D721Med (cell line): ENCODE data around the gene NIPAL1.
"Not testable (repeated sequence)": the region's sequence is repeated elsewhere in the genome, so short reads cannot be mapped to it uniquely, and the experiment has no call there.

Source experiments
- DNase-seq: peaks from one replicate; pipeline ENCODE4 v3.0.0; 2011; ENCODE audit warnings: low spot score; ENCODE audit not compliant: insufficient read length
- FAIRE-seq: peaks from 2 replicates; lab custom pipeline; 2011; peaks lifted over from hg19 to GRCh38; lab: Jason Lieb, UNC
- TF ChIP-seq, protein P1 (sequence below): IDR thresholded peaks from 2 replicates; pipeline ENCODE4 v1.5.1; 2012; ENCODE audit warnings: mild to moderate bottlenecking, control low read depth; ENCODE audit not compliant: insufficient read depth; ENCODE audit errors: missing control alignments

NIPAL1 gene

DNA sequence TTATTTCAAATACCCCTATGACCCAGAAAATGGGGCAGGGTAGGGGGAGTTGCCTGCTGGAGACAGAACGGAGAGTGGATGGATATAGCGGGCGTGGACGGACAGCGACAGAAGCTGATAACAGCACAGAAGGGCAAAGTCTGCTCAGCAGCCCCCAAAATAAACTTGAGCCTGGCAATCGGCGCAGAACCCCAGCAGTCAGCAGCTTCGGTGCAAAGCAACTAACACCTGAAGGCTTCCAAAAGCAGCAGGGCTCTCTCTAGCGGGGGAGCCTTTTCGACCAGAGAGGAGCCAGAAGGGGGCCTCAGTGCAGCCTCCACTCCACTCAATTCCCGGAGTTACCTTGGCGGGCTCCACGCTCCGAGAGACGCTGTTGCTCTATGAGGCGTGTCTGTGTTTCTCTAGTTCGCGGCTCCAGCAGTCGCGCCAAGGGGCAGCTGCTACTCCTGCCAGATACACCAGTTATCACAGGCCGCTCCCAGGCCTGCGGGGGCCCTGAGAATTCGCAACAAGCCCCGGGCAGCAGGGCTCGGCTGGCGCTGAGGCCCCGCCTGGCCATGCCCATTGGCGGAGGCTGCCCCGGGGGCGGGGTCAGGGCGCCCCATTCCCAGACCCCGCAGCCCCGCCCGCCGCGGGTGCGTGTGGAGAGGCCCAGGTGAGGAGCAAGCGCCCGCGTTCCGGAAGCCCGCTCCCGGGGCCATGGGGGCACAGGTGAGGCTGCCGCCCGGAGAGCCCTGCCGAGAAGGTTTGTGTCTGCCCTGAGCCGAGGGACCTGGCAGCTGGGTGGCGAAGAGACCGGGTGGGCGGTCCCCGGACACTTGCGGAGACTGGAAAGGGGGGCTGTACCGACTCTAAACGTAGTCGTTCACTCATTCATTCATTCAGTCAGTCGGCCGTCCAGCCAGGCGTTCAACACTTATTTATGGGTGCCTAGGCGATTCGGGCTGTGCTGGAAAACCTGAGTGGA lies at the start of gene NIPAL1, which contains the start of gene CNGA1:
NIPAL1 (plus strand) TSS at position 632 of the 967 bp plus-strand sequence; CDS start at position 700, 68 bp downstream.
CNGA1 (minus strand) TSS at position 541 of the 967 bp plus-strand sequence. CDS start 63,992 bp downstream, outside the sequence.
- FAIRE-seq (no peak), DNase-seq (peak; percentile 49)
- TF ChIP-seq, protein P1, sequence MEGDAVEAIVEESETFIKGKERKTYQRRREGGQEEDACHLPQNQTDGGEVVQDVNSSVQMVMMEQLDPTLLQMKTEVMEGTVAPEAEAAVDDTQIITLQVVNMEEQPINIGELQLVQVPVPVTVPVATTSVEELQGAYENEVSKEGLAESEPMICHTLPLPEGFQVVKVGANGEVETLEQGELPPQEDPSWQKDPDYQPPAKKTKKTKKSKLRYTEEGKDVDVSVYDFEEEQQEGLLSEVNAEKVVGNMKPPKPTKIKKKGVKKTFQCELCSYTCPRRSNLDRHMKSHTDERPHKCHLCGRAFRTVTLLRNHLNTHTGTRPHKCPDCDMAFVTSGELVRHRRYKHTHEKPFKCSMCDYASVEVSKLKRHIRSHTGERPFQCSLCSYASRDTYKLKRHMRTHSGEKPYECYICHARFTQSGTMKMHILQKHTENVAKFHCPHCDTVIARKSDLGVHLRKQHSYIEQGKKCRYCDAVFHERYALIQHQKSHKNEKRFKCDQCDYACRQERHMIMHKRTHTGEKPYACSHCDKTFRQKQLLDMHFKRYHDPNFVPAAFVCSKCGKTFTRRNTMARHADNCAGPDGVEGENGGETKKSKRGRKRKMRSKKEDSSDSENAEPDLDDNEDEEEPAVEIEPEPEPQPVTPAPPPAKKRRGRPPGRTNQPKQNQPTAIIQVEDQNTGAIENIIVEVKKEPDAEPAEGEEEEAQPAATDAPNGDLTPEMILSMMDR, result peak; percentile 49

DNA sequence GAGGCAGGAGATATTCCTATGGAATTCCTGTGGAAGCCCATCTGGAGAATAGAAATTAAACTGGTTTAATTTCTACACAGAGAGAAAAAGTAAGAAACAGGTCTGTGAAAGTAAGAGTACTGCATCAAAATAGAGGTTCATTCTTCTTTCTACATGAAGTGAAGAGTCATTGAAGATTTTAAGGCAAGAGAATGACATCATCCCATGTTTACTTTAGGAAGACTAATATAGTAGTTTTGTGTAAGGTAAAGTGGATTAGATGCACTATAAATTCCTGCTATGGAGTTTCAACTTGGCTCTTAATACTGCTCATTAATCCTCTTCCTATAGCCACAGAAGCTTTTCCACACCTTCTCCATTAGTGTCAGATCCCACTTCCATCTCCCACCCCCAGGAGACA lies 47.7 kb upstream of the NIPAL1 start:
- DNase-seq (no peak), FAIRE-seq (no peak)
- TF ChIP-seq, protein P1, result no peak

DNA sequence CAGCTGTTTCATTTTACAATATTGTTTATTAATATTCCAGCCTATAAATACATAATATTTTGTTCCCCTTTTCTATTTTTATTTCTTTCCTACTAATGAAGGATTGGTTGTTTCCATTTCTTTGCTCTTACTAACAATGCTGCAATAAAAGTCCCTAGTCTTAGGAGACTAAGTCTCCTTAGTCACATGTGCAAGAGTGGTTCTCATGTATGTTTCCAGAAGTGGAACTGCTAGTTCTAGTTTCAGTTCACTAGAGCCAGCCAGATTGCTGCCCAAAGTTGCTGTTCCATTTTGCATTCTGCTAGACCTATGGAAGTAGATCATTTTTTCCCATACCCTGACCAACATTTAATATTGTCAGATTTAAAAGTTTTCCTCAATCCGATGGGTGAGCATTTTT lies 44.4 kb upstream of the NIPAL1 start:
- DNase-seq (no peak), FAIRE-seq (no peak)
- TF ChIP-seq, protein P1, result no peak

DNA sequence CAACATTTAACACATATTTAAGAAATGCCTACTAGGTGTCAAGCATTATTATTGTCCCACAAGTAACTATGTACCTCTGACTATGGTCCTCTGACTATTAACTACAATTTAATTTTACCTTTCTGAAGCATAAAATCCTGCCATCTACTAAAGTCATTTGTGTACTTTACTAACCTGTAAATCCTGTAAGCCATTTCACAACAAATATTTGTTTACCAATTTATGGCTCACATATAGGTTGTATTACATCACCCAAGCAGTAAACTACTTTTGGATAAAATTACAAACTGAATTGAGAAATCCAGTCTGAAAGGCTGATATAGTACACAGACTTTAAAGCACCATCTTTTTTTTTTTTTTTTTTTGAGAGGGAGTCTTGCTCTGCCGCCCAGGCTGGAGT lies 43.9 kb upstream of the NIPAL1 start:
- FAIRE-seq, result no peak
- TF ChIP-seq, protein P1, result no peak
- no peak for DNase-seq

DNA sequence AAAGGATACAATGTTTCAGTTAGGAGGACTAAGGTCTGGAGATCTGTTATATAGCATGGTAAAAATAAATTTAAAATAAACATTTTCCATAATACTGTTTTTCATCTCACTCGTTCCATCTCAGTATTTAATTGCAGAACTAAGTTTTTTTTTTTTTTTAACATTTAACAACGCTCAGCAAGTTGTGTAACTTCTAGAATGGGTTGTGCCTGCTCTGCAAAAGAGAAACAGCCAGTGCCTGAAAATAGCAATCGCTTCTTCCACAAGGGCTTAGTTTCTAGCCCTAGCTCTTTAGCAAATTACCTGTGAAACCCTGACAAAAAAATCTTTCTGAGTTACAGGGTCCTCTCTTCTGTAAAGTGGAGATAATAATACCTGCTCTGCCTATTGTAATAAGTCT lies 42.0 kb upstream of the NIPAL1 start:
- DNase-seq (no peak), FAIRE-seq (no peak)
- TF ChIP-seq, protein P1, result no peak

DNA sequence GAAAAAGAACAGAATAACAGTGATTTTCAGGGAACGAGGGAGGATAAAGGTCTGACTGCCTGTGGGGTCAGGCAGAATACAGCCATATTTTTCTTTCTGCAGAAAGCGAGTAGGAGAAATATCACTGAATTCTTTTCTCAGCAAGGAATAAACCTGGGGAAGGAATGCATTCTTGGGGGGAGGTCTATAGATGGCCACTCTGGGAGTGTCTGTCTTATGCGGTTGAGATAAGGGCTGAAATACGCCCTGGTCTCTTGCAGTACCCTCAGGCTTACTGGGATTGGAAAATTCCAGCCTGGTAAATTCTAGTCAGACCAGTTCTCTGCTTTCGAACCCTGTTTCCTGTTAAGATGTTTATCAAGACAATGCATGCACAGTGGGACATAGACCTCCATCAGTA lies 26.4 kb upstream of the NIPAL1 start:
- DNase-seq (no peak), FAIRE-seq (no peak)
- TF ChIP-seq, protein P1, result no peak

DNA sequence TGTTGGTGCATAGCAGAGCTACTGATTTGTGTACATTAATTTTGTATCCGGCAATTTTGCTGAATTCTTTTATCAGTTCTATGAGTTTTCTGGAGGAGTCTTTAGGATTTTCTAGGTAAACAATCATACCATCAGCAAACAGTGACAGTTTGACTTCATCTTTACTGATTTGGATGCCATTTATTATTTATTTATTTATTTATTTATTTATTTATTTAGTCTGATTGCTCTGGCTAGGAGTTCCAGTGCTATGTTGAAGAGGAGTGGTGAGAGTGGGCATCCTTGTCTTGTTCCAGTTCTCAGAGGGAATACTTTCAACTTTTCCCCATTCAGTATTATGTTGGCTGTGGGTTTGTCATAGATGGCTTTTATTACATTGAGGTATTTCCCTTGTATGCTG lies 24.1 kb upstream of the NIPAL1 start:
- FAIRE-seq, DNase-seq: not testable (repeated sequence)
